DMS79 treated with DMSO at 0.1 percent for 48 hours (cell line): ENCODE results near the gene TMEM243.
"Not testable (repeated sequence)": the region's sequence is repeated elsewhere in the genome, so short reads cannot be mapped to it uniquely, and the experiment has no call there.

ENCODE experiments used
- DNase-seq: peaks from one replicate; lab custom pipeline; 2025; lab: John Stamatoyannopoulos, UW

TMEM243 gene

GRCh38 chr7:87219545-87220025 lies at the start of gene TMEM243:
TMEM243 (minus strand) TSS chr7:87219732; CDS start chr7:87219503, 229 bp downstream.
- DNase-seq, result peak; percentile 22

GRCh38 chr7:87267239-87267900 lies 47.8 kb upstream of the TMEM243 start:
- no peak for DNase-seq

- DNase-seq, result no peak
These were observed 44.0 kb upstream of the TMEM243 start for GRCh38 chr7:87263537-87263936.

GRCh38 chr7:87253589-87254087 lies 34.1 kb upstream of the TMEM243 start:
- no peak for DNase-seq

- DNase-seq, result not testable (repeated sequence)
These were observed 26.1 kb upstream of the TMEM243 start for GRCh38 chr7:87245671-87246070.

- DNase-seq, result not testable (repeated sequence)
These were observed 19.0 kb upstream of the TMEM243 start for GRCh38 chr7:87238464-87239051.

- no peak for DNase-seq
These were observed 15.4 kb upstream of the TMEM243 start for GRCh38 chr7:87234949-87235348.

- DNase-seq, result no peak
These were observed 12.2 kb upstream of the TMEM243 start for GRCh38 chr7:87231711-87232110.

- DNase-seq, result peak; percentile 43
These were observed 11.7 kb upstream of the TMEM243 start for GRCh38 chr7:87231258-87231657.

GRCh38 chr7:87226495-87226894 lies 7.0 kb upstream of the TMEM243 start:
- no peak for DNase-seq

- DNase-seq, result no peak
These were observed 6.2 kb upstream of the TMEM243 start for GRCh38 chr7:87225696-87226095.

GRCh38 chr7:87223666-87224065 lies 4.1 kb upstream of the TMEM243 start:
- no peak for DNase-seq

GRCh38 chr7:87220734-87221215 lies 1.2 kb upstream of the TMEM243 start:
- peak; percentile 41 for DNase-seq

GRCh38 chr7:87220026-87220733 lies 648 bp upstream of the TMEM243 start:
- DNase-seq, result peak; percentile 51

GRCh38 chr7:87218796-87219544 lies 562 bp downstream of the TMEM243 start:
- peak; percentile 88 for DNase-seq

- DNase-seq, result no peak
These were observed 1.4 kb downstream of the TMEM243 start for GRCh38 chr7:87217983-87218653.

GRCh38 chr7:87216701-87217508 lies 2.6 kb downstream of the TMEM243 start:
- peak; percentile 9 for DNase-seq

- DNase-seq, result no peak
These were observed 4.5 kb downstream of the TMEM243 start for GRCh38 chr7:87215046-87215445.

GRCh38 chr7:87213811-87214210 lies 5.7 kb downstream of the TMEM243 start:
- DNase-seq, result no peak

- no peak for DNase-seq
These were observed 6.3 kb downstream of the TMEM243 start for GRCh38 chr7:87213252-87213651.
